ENCODE data around the gene PTPRM.

Gene PTPRM

GRCh38 chr18:8354304-8354703 lies 787.2 kb downstream of the PTPRM start:
- Histone ChIP-seq H3K9me3 (no peaks in the 10 kb centered on the region), H3K4me3 (ENCODE audit: low read depth in 1 of 2, low read length in 1 of 2) (no peak overlapping the region), H3K36me3 (no peaks in the 10 kb centered on the region), H3K4me1 (ENCODE audit: control insufficient read depth in 1 of 2, insufficient read depth in 1 of 2, low read depth in 1 of 2, low read length in 1 of 2) (no peaks in the 10 kb centered on the region), H3K27me3 (no peaks in the 10 kb centered on the region), H3K27ac (no peak overlapping the region)
- no peak for TF ChIP-seq CTCF (IDR thresholded peaks at IDR 0.05)

- Histone ChIP-seq H3K27me3 (no peaks in the 10 kb centered on the region), H3K4me3 (ENCODE audit: low read depth in 1 of 2, low read length in 1 of 2) (no peak overlapping the region), H3K27ac (no peak overlapping the region), H3K36me3 (no peaks in the 10 kb centered on the region), H3K4me1 (ENCODE audit: control insufficient read depth in 1 of 2, insufficient read depth in 1 of 2, low read depth in 1 of 2, low read length in 1 of 2) (no peaks in the 10 kb centered on the region), H3K9me3 (no peaks in the 10 kb centered on the region)
- TF ChIP-seq CTCF (IDR thresholded peaks at IDR 0.05), result no peak
Observed at GRCh38 chr18:8356001-8356400, 788.9 kb downstream of the PTPRM start.

GRCh38 chr18:8357320-8357719 lies 790.2 kb downstream of the PTPRM start:
- Histone ChIP-seq H3K4me3 (ENCODE audit: low read depth in 1 of 2, low read length in 1 of 2) (no peak overlapping the region), H3K4me1 (ENCODE audit: control insufficient read depth in 1 of 2, insufficient read depth in 1 of 2, low read depth in 1 of 2, low read length in 1 of 2) (no peaks in the 10 kb centered on the region), H3K9me3 (no peaks in the 10 kb centered on the region), H3K36me3 (no peaks in the 10 kb centered on the region), H3K27ac (no peak overlapping the region), H3K27me3 (no peaks in the 10 kb centered on the region)
- TF ChIP-seq CTCF (IDR thresholded peaks at IDR 0.05), result no peak

GRCh38 chr18:8358033-8358765 lies 791.1 kb downstream of the PTPRM start:
- Histone ChIP-seq H3K9me3 (no peaks in the 10 kb centered on the region), H3K4me3 (ENCODE audit: low read depth in 1 of 2, low read length in 1 of 2) (no peak overlapping the region), H3K27ac (no peak overlapping the region), H3K36me3 (no peaks in the 10 kb centered on the region), H3K27me3 (no peaks in the 10 kb centered on the region), H3K4me1 (ENCODE audit: control insufficient read depth in 1 of 2, insufficient read depth in 1 of 2, low read depth in 1 of 2, low read length in 1 of 2) (no peaks in the 10 kb centered on the region)
- TF ChIP-seq CTCF (IDR thresholded peaks at IDR 0.05), result no peak

- no peaks in the 10 kb centered on the region for H3K27me3 ChIP-seq
- TF ChIP-seq CTCF (IDR thresholded peaks at IDR 0.05), result no peak
- no peaks in the 10 kb centered on the region for H3K36me3 ChIP-seq
- H3K9me3 ChIP-seq, result no peaks in the 10 kb centered on the region
- no peak overlapping the region for H3K4me3 ChIP-seq (ENCODE audit: low read depth in 1 of 2, low read length in 1 of 2)
- no peak overlapping the region for H3K27ac ChIP-seq
- H3K4me1 ChIP-seq (ENCODE audit: control insufficient read depth in 1 of 2, insufficient read depth in 1 of 2, low read depth in 1 of 2, low read length in 1 of 2), result no peaks in the 10 kb centered on the region
Observed at GRCh38 chr18:8359076-8359475, 792.0 kb downstream of the PTPRM start.

Data from neutrophil (primary cell).